Measurements from ENCODE around the gene AKIRIN2.
A peak's percentile ranks its signal among the peaks of the same experiment; 100 is the strongest.

AKIRIN2 gene

GRCh38 chr6:87701676-87702588 lies at the start of gene AKIRIN2:
AKIRIN2 (minus strand) TSS chr6:87702233; CDS start chr6:87701684, 549 bp downstream.
- DNase-seq: peak; percentile 90 to 98

GRCh38 chr6:87747646-87748045 lies 45.6 kb upstream of the AKIRIN2 start:
- DNase-seq: peak in 1 of 2 donors; percentile 51

GRCh38 chr6:87745966-87746721 lies 44.1 kb upstream of the AKIRIN2 start:
- DNase-seq: no peak

- DNase-seq: no peak
Observed at GRCh38 chr6:87743454-87743853, 41.4 kb upstream of the AKIRIN2 start.

GRCh38 chr6:87742106-87742505 lies 40.1 kb upstream of the AKIRIN2 start:
- DNase-seq: peak in 1 of 2 donors; percentile 88

- no peak for DNase-seq
Observed at GRCh38 chr6:87741001-87741650, 39.1 kb upstream of the AKIRIN2 start.

- DNase-seq: no peak
Observed at GRCh38 chr6:87738744-87739143, 36.7 kb upstream of the AKIRIN2 start.

- no peak for DNase-seq
Observed at GRCh38 chr6:87738000-87738399, 36.0 kb upstream of the AKIRIN2 start.

- DNase-seq: no peak
Observed at GRCh38 chr6:87736809-87737540, 34.9 kb upstream of the AKIRIN2 start.

- DNase-seq: peak; percentile 53 to 94
Observed at GRCh38 chr6:87731818-87732661, 30.0 kb upstream of the AKIRIN2 start.

- no peak for DNase-seq
Observed at GRCh38 chr6:87731080-87731479, 29.0 kb upstream of the AKIRIN2 start.

- peak in 1 of 2 donors; percentile 72 for DNase-seq
Observed at GRCh38 chr6:87729965-87730719, 28.1 kb upstream of the AKIRIN2 start.

- DNase-seq: no peak
Observed at GRCh38 chr6:87728706-87729105, 26.7 kb upstream of the AKIRIN2 start.

GRCh38 chr6:87724983-87725811 lies 23.2 kb upstream of the AKIRIN2 start:
- DNase-seq: no peak

GRCh38 chr6:87723170-87724078 lies 21.4 kb upstream of the AKIRIN2 start:
- peak in 1 of 2 donors; percentile 33 for DNase-seq

GRCh38 chr6:87722540-87723169 lies 20.6 kb upstream of the AKIRIN2 start:
- no peak for DNase-seq

- DNase-seq: no peak
Observed at GRCh38 chr6:87721311-87721710, 19.3 kb upstream of the AKIRIN2 start.
